Measurements from ENCODE around the gene ARHGAP44.
A peak's percentile ranks its signal among the peaks of the same experiment; 100 is the strongest.

ARHGAP44 gene

GRCh38 chr17:12806630-12807029, 17.3 kb downstream of the ARHGAP44 start:
- DNase-seq (ENCODE audit: low read depth), result no peak
- no peak for TF ChIP-seq MAX (IDR thresholded peaks at IDR 0.05; ENCODE audit: low read depth, low read length)
- no peak for TF ChIP-seq MYC (IDR thresholded peaks at IDR 0.05; ENCODE audit: low read depth, low read length)
- no peak for TF ChIP-seq POLR2A (IDR thresholded peaks at IDR 0.05; ENCODE audit: extremely low read depth, insufficient read length)
- TF ChIP-seq CTCF (IDR thresholded peaks at IDR 0.05; ENCODE audit: low read depth, low read length), result no peak
- H3K4me3 ChIP-seq (ENCODE audit: low read depth, low read length), result no peak overlapping the region

- no peak overlapping the region for H3K4me3 ChIP-seq (ENCODE audit: low read depth, low read length)
- no peak for TF ChIP-seq CTCF (IDR thresholded peaks at IDR 0.05; ENCODE audit: low read depth, low read length)
- TF ChIP-seq MAX (IDR thresholded peaks at IDR 0.05; ENCODE audit: low read depth, low read length), result no peak
- TF ChIP-seq MYC (IDR thresholded peaks at IDR 0.05; ENCODE audit: low read depth, low read length), result no peak
- DNase-seq (ENCODE audit: low read depth), result no peak
These were observed 19.4 kb downstream of the ARHGAP44 start for GRCh38 chr17:12808723-12809122.

GRCh38 chr17:12812877-12813276, 23.6 kb downstream of the ARHGAP44 start:
- no peak for DNase-seq (ENCODE audit: low read depth)
- H3K4me3 ChIP-seq (ENCODE audit: low read depth, low read length), result no peak overlapping the region
- TF ChIP-seq MAX (IDR thresholded peaks at IDR 0.05; ENCODE audit: low read depth, low read length), result no peak
- no peak for TF ChIP-seq POLR2A (IDR thresholded peaks at IDR 0.05; ENCODE audit: extremely low read depth, insufficient read length)
- TF ChIP-seq CTCF (IDR thresholded peaks at IDR 0.05; ENCODE audit: low read depth, low read length), result no peak
- TF ChIP-seq MYC (IDR thresholded peaks at IDR 0.05; ENCODE audit: low read depth, low read length), result no peak

- H3K4me3 ChIP-seq (ENCODE audit: low read depth, low read length), result no peak overlapping the region
- no peak for DNase-seq (ENCODE audit: low read depth)
- TF ChIP-seq MAX (IDR thresholded peaks at IDR 0.05; ENCODE audit: low read depth, low read length) (no peak), MYC (IDR thresholded peaks at IDR 0.05; ENCODE audit: low read depth, low read length) (no peak), CTCF (IDR thresholded peaks at IDR 0.05; ENCODE audit: low read depth, low read length) (no peak), POLR2A (IDR thresholded peaks at IDR 0.05; ENCODE audit: extremely low read depth, insufficient read length) (no peak)
These were observed 24.4 kb downstream of the ARHGAP44 start for GRCh38 chr17:12813664-12814063.

GRCh38 chr17:12814718-12815117, 25.4 kb downstream of the ARHGAP44 start:
- H3K4me3 ChIP-seq (ENCODE audit: low read depth, low read length), result no peak overlapping the region
- TF ChIP-seq CTCF (IDR thresholded peaks at IDR 0.05; ENCODE audit: low read depth, low read length), result no peak
- TF ChIP-seq POLR2A (IDR thresholded peaks at IDR 0.05; ENCODE audit: extremely low read depth, insufficient read length), result no peak
- no peak for TF ChIP-seq MYC (IDR thresholded peaks at IDR 0.05; ENCODE audit: low read depth, low read length)
- no peak for TF ChIP-seq MAX (IDR thresholded peaks at IDR 0.05; ENCODE audit: low read depth, low read length)
- no peak for DNase-seq (ENCODE audit: low read depth)

GRCh38 chr17:12815642-12816141, 26.4 kb downstream of the ARHGAP44 start:
- TF ChIP-seq MAX (IDR thresholded peaks at IDR 0.05; ENCODE audit: low read depth, low read length), result no peak
- no peak for TF ChIP-seq POLR2A (IDR thresholded peaks at IDR 0.05; ENCODE audit: extremely low read depth, insufficient read length)
- TF ChIP-seq MYC (IDR thresholded peaks at IDR 0.05; ENCODE audit: low read depth, low read length), result no peak
- TF ChIP-seq CTCF (IDR thresholded peaks at IDR 0.05; ENCODE audit: low read depth, low read length), result no peak
- peak; percentile 38 for DNase-seq (ENCODE audit: low read depth)
- no peak overlapping the region for H3K4me3 ChIP-seq (ENCODE audit: low read depth, low read length)

All from NB4 (cell line).